ENCODE results near the gene LCP2. TPM values are rescaled to one million over a fixed set of nuclear protein-coding genes. Genes with fewer than 3 reads are reported as not detected.

LCP2 gene
- polyA plus RNA-seq, 3 donors = 52.0 to 177 (median 89.5) TPM

DNA sequence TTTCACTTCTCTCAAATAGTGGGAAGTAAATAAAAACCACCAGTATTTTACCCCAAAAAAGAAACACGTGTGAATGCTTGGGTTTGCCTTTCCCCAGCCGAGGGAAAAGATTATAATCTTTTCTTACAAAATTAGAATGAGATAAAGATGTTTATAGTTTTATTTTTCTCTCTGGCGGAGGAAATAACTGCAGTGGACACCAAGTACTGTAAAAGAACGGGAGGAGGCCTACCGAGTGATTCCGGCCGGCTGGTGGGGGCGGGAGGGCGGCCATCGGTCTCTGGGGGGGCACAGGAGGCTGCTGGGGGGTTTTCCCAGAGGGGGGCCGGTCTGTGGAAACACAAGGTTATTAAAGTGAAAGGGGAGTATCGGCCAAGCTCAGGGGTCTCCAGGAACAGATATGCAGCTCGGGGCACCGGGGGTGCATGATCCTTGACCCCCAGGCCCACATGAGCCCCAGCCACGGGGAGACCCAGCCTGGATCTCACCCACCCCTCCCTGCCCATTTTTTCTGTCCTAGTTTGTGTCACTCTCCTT, 29.4 kb downstream of the LCP2 start:
- H4K20me1 ChIP-seq (ENCODE audit: insufficient read depth, low read length) = peaks cover 91% of the 10 kb centered on the region
- 100% methylated on average over 1 of the region's 15 CpGs for WGBS (ENCODE audit: insufficient coverage)
- peaks cover 0 to 1% (median 0%) of the 10 kb centered on the region in 3 donors for H3K27me3 Mint-ChIP-seq (ENCODE audit: low read depth in 3 of 3)
- TF ChIP-seq, protein P1, sequence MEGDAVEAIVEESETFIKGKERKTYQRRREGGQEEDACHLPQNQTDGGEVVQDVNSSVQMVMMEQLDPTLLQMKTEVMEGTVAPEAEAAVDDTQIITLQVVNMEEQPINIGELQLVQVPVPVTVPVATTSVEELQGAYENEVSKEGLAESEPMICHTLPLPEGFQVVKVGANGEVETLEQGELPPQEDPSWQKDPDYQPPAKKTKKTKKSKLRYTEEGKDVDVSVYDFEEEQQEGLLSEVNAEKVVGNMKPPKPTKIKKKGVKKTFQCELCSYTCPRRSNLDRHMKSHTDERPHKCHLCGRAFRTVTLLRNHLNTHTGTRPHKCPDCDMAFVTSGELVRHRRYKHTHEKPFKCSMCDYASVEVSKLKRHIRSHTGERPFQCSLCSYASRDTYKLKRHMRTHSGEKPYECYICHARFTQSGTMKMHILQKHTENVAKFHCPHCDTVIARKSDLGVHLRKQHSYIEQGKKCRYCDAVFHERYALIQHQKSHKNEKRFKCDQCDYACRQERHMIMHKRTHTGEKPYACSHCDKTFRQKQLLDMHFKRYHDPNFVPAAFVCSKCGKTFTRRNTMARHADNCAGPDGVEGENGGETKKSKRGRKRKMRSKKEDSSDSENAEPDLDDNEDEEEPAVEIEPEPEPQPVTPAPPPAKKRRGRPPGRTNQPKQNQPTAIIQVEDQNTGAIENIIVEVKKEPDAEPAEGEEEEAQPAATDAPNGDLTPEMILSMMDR (IDR thresholded peaks at IDR 0.05) = peak; percentile 17
- no peaks in the 10 kb centered on the region for H3K27me3 ChIP-seq (ENCODE audit: control insufficient read depth in 2 of 2, insufficient read depth in 2 of 2, low read length in 2 of 2)
- H3K27ac ChIP-seq (ENCODE audit: low read depth in 1 of 2, low read length in 2 of 2) = peak overlapping the region; percentile 54 to 97
- peak overlapping the region; percentile 96 to 100 (median 98) for H3K27ac Mint-ChIP-seq
- peak overlapping the region in 1 of 3 experiments; percentile 36 for H3K4me3 ChIP-seq (replicated peaks in 1 of 3; ENCODE audit: low read depth in 2 of 3, low read length in 3 of 3)
- H3K4me1 ChIP-seq (ENCODE audit: control insufficient read depth in 1 of 2, insufficient read depth in 2 of 2, low read length in 2 of 2) = peaks cover 47 to 53% of the 10 kb centered on the region in 2 donors
- peak overlapping the region; percentile 30 for H3K4me2 ChIP-seq (replicated peaks; ENCODE audit: extremely low read depth, low read length, poor library complexity, severe bottlenecking)
- H3K9me3 ChIP-seq (replicated peaks in 1 of 2; ENCODE audit: control insufficient read depth in 1 of 2, insufficient read depth in 1 of 2, low read length in 2 of 2) = no peaks in the 10 kb centered on the region
- DNase-seq = no peak
- H3K36me3 ChIP-seq (replicated peaks in 1 of 2; ENCODE audit: control insufficient read depth in 1 of 2, insufficient read depth in 2 of 2, low read length in 2 of 2) = peaks cover 83 to 89% of the 10 kb centered on the region in 2 donors
- H3K79me2 ChIP-seq (ENCODE audit: insufficient read depth, low read length) = peaks cover 63% of the 10 kb centered on the region
- peak overlapping the region; percentile 24 to 63 for H3K4me3 Mint-ChIP-seq
- no peak overlapping the region for H3K9ac ChIP-seq (ENCODE audit: insufficient read depth, low read length, poor library complexity, severe bottlenecking)
- peaks cover 0 to 2% (median 0%) of the 10 kb centered on the region in 7 donors for H3K9me3 Mint-ChIP-seq
- peaks cover 92 to 96% of the 10 kb centered on the region in 2 donors for H3K36me3 Mint-ChIP-seq
- no peak overlapping the region for H2AFZ ChIP-seq (ENCODE audit: insufficient read depth, low read depth, low read length, poor library complexity, severe bottlenecking)
- intact Hi-C loops (cut with micrococcal nuclease) = loop anchor here (5.0 kb wide), 5 partner anchors 34 to 154 kb away; no protein-coding TSS in a partner anchor
- H3K4me1 Mint-ChIP-seq = peaks cover 53% of the 10 kb centered on the region

DNA sequence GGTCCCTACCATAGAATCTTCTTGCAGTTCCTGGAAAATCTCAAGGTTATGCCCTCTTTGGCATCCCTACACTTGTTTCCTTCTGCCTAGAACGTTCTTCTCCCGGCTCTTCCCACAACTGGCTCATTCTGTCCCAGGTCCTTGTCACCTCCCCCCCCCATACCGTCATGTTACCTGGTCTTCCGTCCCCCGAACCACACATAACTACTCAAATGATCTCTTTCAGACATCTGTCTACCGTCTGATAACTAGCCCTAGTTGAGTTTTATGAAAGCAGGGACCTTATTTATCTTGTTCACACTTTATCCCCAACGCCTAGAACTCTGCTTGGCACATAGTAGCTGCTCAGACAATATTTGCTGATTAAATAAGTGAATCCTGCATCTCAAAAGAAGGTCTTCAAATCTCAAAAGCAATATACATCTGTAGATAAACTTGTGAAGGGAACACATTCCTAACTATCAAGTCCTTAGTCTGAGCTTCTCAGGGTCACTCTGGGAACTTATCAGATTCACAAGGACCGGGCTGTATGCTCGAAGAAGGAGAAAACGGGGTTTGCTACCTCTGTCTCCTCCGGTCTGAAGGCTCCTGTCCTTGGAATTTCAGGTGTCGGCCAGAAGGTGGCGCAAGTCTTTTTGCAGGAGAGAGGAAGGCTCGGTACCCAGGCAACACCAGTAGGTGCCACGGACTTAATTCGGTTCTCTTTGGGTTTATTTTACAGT, 30.0 kb downstream of the LCP2 start:
- Histone ChIP-seq H4K20me1 (ENCODE audit: insufficient read depth, low read length) (peaks cover 92% of the 10 kb centered on the region), H3K27me3 (ENCODE audit: control insufficient read depth in 2 of 2, insufficient read depth in 2 of 2, low read length in 2 of 2) (no peaks in the 10 kb centered on the region), H3K36me3 (replicated peaks in 1 of 2; ENCODE audit: control insufficient read depth in 1 of 2, insufficient read depth in 2 of 2, low read length in 2 of 2) (peaks cover 83 to 89% of the 10 kb centered on the region in 2 donors), H3K27ac (ENCODE audit: low read depth in 1 of 2, low read length in 2 of 2) (peak overlapping the region in 1 of 2 donors; percentile 97), H3K79me2 (ENCODE audit: insufficient read depth, low read length) (peaks cover 59% of the 10 kb centered on the region), H3K9me3 (replicated peaks in 1 of 2; ENCODE audit: control insufficient read depth in 1 of 2, insufficient read depth in 1 of 2, low read length in 2 of 2) (no peaks in the 10 kb centered on the region), H3K9ac (ENCODE audit: insufficient read depth, low read length, poor library complexity, severe bottlenecking) (no peak overlapping the region), H3K4me1 (ENCODE audit: control insufficient read depth in 1 of 2, insufficient read depth in 2 of 2, low read length in 2 of 2) (peaks cover 47 to 48% of the 10 kb centered on the region in 2 donors), H2AFZ (ENCODE audit: insufficient read depth, low read depth, low read length, poor library complexity, severe bottlenecking) (no peak overlapping the region), H3K4me3 (replicated peaks in 1 of 3; ENCODE audit: low read depth in 2 of 3, low read length in 3 of 3) (no peak overlapping the region), H3K4me2 (replicated peaks; ENCODE audit: extremely low read depth, low read length, poor library complexity, severe bottlenecking) (peak overlapping the region; percentile 30)
- TF ChIP-seq, protein P1 (IDR thresholded peaks at IDR 0.05) = peak; percentile 83
- peak; percentile 77 to 83 (median 79) for DNase-seq
- H3K4me1 Mint-ChIP-seq = peaks cover 49% of the 10 kb centered on the region
- peak overlapping the region in 1 of 2 donors; percentile 24 for H3K4me3 Mint-ChIP-seq
- H3K9me3 Mint-ChIP-seq = peaks cover 0 to 2% (median 0%) of the 10 kb centered on the region in 7 donors
- peak overlapping the region; percentile 76 to 100 (median 98) for H3K27ac Mint-ChIP-seq
- H3K36me3 Mint-ChIP-seq = peaks cover 92 to 96% of the 10 kb centered on the region in 2 donors
- 25% methylated on average over 7 of the region's 16 CpGs for WGBS (ENCODE audit: insufficient coverage)
- H3K27me3 Mint-ChIP-seq (ENCODE audit: low read depth in 3 of 3) = peaks cover 0 to 1% (median 0%) of the 10 kb centered on the region in 3 donors
- intact Hi-C loops (cut with micrococcal nuclease) = loop anchor here (5.0 kb wide), 5 partner anchors 35 to 155 kb away; no protein-coding TSS in a partner anchor
